ENCODE data around the gene ANKMY1.

GRCh38 chr2:240597419-240598181 lies 39.8 kb upstream of the ANKMY1 start:
- no peak for TF ChIP-seq TCF4 (CRISPR knock-in tag; IDR thresholded peaks at IDR 0.05; ENCODE audit: borderline replicate concordance)
- TF ChIP-seq OSR1 (CRISPR knock-in tag; IDR thresholded peaks at IDR 0.05), result no peak
- no peak for TF ChIP-seq PPARA (CRISPR knock-in tag; IDR thresholded peaks at IDR 0.05; ENCODE audit: borderline replicate concordance)
- no peak for TF ChIP-seq ZNF8 (CRISPR knock-in tag; IDR thresholded peaks at IDR 0.05)
